Stimulated activated naive CD4-positive, alpha-beta T cell treated with Interleukin-2 at 50 U/mL for 16 hours (primary cell): ENCODE data around the gene SMG9.
"Not testable (repeated sequence)": the region's sequence is repeated elsewhere in the genome, so short reads cannot be mapped to it uniquely, and the experiment has no call there.

Source experiments
- DNase-seq: peaks from one replicate; lab custom pipeline; 2025; lab: John Stamatoyannopoulos, UW

The SMG9 gene

DNA sequence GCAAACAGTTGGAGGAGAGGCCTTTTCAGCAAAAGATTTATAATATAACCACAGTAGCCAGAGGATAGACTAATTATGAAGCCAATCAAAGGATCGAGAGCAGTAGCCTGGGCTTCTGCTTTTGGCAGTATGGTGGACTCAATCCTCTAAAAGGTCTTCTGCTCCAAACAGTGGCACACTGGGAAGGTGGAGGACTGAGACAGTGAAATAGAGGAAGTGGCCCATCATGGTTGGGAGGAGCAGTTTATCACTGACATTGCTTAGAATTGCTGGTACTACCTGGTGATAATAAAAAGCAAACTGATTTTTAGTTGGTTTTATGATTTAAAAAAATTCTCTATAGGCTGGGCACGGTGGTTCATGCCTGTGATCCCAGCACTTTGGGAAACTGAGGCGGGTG is 63.9 kb downstream of the SMG9 start:
- no peak for DNase-seq

DNA sequence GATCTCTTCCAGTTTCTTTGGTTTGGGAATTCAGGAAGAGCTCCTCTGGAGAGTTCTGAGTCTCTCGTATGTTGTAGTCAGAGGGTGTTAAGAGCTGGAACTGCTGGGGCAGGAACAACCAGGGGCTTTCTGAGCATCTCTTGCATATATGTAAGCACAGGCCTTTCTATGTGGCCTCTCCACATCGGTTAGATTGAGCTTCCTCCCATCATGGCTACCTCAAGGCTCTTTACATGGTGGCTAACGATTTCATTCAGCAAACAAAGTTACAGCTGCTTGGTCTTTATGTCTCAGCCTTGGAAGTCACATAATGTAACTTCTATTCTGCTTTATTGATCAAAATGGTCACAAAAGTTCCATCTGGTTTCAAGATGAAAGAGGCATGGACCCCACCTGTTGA is 64.3 kb downstream of the SMG9 start:
- DNase-seq: no peak

DNA sequence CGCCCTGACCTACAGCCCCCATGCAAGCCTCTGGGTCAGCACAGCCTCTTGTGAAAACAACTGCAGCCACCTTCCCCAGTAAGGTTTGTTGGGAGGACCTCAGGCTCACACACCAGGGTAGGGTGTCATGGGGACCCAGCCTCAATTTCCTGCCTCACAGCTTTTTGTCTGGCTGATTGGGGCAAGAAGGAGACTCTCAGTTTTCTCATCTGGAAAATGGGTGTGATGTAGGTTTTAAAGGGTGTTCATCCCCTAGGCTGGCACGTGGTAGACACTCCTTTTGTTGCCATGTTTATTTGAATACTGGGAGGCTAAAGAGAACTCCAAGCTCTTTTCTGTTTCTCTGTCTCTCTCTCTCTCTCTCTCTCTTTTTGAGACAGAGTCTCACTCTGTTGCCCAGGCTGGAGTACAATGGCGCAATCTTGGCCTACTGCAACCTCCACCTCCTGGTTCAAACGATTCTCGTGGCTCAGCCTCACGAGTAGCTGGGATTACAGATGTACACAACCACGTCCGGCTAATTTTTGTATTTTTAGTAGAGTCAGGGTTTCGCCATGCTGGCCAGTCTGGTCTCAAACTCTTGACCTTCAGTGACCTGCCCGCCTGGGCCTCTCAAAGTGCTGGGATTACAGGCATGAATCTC is 66.6 kb downstream of the SMG9 start:
- DNase-seq: no peak

- no peak for DNase-seq
Measured at GRCh38 chr19:43687660-43687997, 67.1 kb downstream of the SMG9 start.

- DNase-seq: no peak
Measured at GRCh38 chr19:43684326-43684725, 70.4 kb downstream of the SMG9 start.

GRCh38 chr19:43683905-43684304 is 70.9 kb downstream of the SMG9 start:
- DNase-seq: no peak

- DNase-seq: no peak
Measured at GRCh38 chr19:43682824-43683661, 71.7 kb downstream of the SMG9 start.

DNA sequence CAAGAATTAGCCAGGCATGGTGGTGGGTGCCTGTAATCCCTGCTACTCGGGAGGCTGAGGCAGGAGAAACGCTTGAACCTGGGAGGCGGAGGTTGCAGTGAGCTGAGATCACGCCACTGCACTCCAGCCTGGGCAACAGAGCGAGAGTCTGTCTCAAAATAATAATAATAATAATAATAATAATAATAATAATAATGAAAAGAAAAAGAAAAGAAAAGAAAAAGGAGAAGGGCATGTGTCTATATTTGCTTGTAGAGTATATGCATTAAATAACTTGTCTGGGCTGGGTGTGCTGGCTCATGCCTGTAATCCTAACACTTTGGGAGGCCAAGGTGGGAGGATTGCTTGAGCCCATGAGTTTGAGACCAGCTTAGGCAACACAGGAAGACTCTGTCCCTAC is 72.5 kb downstream of the SMG9 start:
- DNase-seq: not testable (repeated sequence)

DNA sequence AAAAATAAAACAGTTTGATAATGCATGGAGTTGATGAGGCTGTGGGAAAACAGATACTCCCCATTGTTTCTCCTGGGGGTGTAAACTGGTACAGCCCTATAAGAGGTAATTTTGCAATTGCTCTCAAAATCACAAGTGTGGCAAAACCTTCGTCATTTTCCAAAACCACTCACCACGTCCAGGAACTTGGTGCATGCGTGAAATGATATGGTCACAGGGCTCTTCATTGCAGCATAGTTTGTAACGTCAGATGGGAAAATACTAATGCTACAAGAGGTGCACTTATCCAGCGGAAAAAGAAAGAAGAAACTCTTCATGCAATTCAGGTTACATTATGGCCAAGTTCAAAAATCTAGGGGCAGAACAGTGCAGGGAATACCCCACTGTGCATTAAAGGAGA is 72.9 kb downstream of the SMG9 start:
- no peak for DNase-seq

- no peak for DNase-seq
Measured at GRCh38 chr19:43678512-43679261, 76.1 kb downstream of the SMG9 start.
